ENCODE data around the gene INSRR. TPM values are rescaled to one million over a fixed set of nuclear protein-coding genes. Genes with fewer than 3 reads are reported as not detected.

Gene INSRR
- total RNA-seq (ENCODE audit: unreplicated experiment), result 6.9 TPM
- long read RNA-seq, partial matches to known transcripts, result 1 of 1 reads
- long read RNA-seq, other reads (novel, unspliced or antisense), result 0 of 1 reads

- H3K27me3 Mint-ChIP-seq (ENCODE audit: unreplicated experiment), result peaks cover 17% of the 10 kb centered on the region
- no peak for TF ChIP-seq CTCF (IDR thresholded peaks at IDR 0.05; ENCODE audit: partially characterized antibody, unreplicated experiment)
- H3K4me3 Mint-ChIP-seq (ENCODE audit: unreplicated experiment), result peak within 1 kb of the TSS; percentile 90
- peaks cover 7% of the 10 kb centered on the region for H3K36me3 Mint-ChIP-seq (ENCODE audit: unreplicated experiment)
- H3K9me3 Mint-ChIP-seq (ENCODE audit: unreplicated experiment), result peaks cover 19% of the 10 kb centered on the region
- DNase-seq, result peak; percentile 55
- peaks cover 35% of the 10 kb centered on the region for H3K4me1 Mint-ChIP-seq (ENCODE audit: low read depth, unreplicated experiment)
- peak within 1 kb of the TSS; percentile 81 for H3K27ac Mint-ChIP-seq (ENCODE audit: unreplicated experiment)
Observed at GRCh38 chr1:156858959-156859522, at the start of gene INSRR. TSS of gene INSRR (minus strand) at chr1:156859117. CDS start at chr1:156858621, 496 bp downstream.

GRCh38 chr1:156908541-156908940 is 49.6 kb upstream of the INSRR start:
- no peaks in the 10 kb centered on the region for H3K36me3 Mint-ChIP-seq (ENCODE audit: unreplicated experiment)
- peaks cover 6% of the 10 kb centered on the region for H3K27me3 Mint-ChIP-seq (ENCODE audit: unreplicated experiment)
- DNase-seq, result no peak
- H3K9me3 Mint-ChIP-seq (ENCODE audit: unreplicated experiment), result peaks cover 1% of the 10 kb centered on the region
- H3K27ac Mint-ChIP-seq (ENCODE audit: unreplicated experiment), result no peak overlapping the region
- peaks cover 2% of the 10 kb centered on the region for H3K4me1 Mint-ChIP-seq (ENCODE audit: low read depth, unreplicated experiment)
- H3K4me3 Mint-ChIP-seq (ENCODE audit: unreplicated experiment), result no peak overlapping the region
- TF ChIP-seq CTCF (IDR thresholded peaks at IDR 0.05; ENCODE audit: partially characterized antibody, unreplicated experiment), result no peak

- Mint-ChIP-seq H3K9me3 (ENCODE audit: unreplicated experiment) (peaks cover 4% of the 10 kb centered on the region), H3K36me3 (ENCODE audit: unreplicated experiment) (no peaks in the 10 kb centered on the region), H3K4me1 (ENCODE audit: low read depth, unreplicated experiment) (peaks cover 2% of the 10 kb centered on the region), H3K27ac (ENCODE audit: unreplicated experiment) (no peak overlapping the region), H3K27me3 (ENCODE audit: unreplicated experiment) (peaks cover 15% of the 10 kb centered on the region), H3K4me3 (ENCODE audit: unreplicated experiment) (no peak overlapping the region)
- no peak for TF ChIP-seq CTCF (IDR thresholded peaks at IDR 0.05; ENCODE audit: partially characterized antibody, unreplicated experiment)
- DNase-seq, result no peak
Observed at GRCh38 chr1:156906206-156906906, 47.4 kb upstream of the INSRR start.

GRCh38 chr1:156905651-156906050 is 46.7 kb upstream of the INSRR start:
- H3K27me3 Mint-ChIP-seq (ENCODE audit: unreplicated experiment), result peaks cover 16% of the 10 kb centered on the region
- H3K9me3 Mint-ChIP-seq (ENCODE audit: unreplicated experiment), result peaks cover 4% of the 10 kb centered on the region
- H3K4me1 Mint-ChIP-seq (ENCODE audit: low read depth, unreplicated experiment), result peaks cover 2% of the 10 kb centered on the region
- no peaks in the 10 kb centered on the region for H3K36me3 Mint-ChIP-seq (ENCODE audit: unreplicated experiment)
- H3K27ac Mint-ChIP-seq (ENCODE audit: unreplicated experiment), result no peak overlapping the region
- no peak for TF ChIP-seq CTCF (IDR thresholded peaks at IDR 0.05; ENCODE audit: partially characterized antibody, unreplicated experiment)
- no peak overlapping the region for H3K4me3 Mint-ChIP-seq (ENCODE audit: unreplicated experiment)
- DNase-seq, result no peak

- Mint-ChIP-seq H3K4me3 (ENCODE audit: unreplicated experiment) (no peak overlapping the region), H3K9me3 (ENCODE audit: unreplicated experiment) (peaks cover 4% of the 10 kb centered on the region), H3K4me1 (ENCODE audit: low read depth, unreplicated experiment) (peaks cover 2% of the 10 kb centered on the region), H3K27ac (ENCODE audit: unreplicated experiment) (no peak overlapping the region), H3K27me3 (ENCODE audit: unreplicated experiment) (peaks cover 16% of the 10 kb centered on the region), H3K36me3 (ENCODE audit: unreplicated experiment) (no peaks in the 10 kb centered on the region)
- no peak for TF ChIP-seq CTCF (IDR thresholded peaks at IDR 0.05; ENCODE audit: partially characterized antibody, unreplicated experiment)
- DNase-seq, result no peak
Observed at GRCh38 chr1:156905176-156905575, 46.3 kb upstream of the INSRR start.
